ENCODE measurements around the gene AP1G2. TPM values are rescaled to one million over a fixed set of nuclear protein-coding genes. Genes with fewer than 3 reads are reported as not detected.

The AP1G2 gene
- total and polyA plus RNA-seq, 2 of the 13 experiments (the other 11 are each of a cell fraction or from before 2014, with no cell fraction given), result 96.9 to 611 TPM

GRCh38 chr14:23571701-23572523, 4.3 kb upstream of the AP1G2 start (continued):
- TF ChIP-seq ZNF850 (CRISPR knock-in tag; conservative IDR thresholded peaks at IDR 0.05) (no peak), DRAP1 (CRISPR knock-in tag; IDR thresholded peaks at IDR 0.05) (no peak), HNF4A (CRISPR knock-in tag; IDR thresholded peaks at IDR 0.05) (peak; percentile 32), BRD4 (CRISPR knock-in tag; IDR thresholded peaks at IDR 0.05) (no peak), TIGD3 (CRISPR knock-in tag; IDR thresholded peaks at IDR 0.05; ENCODE audit: borderline replicate concordance) (no peak), BRCA1 (CRISPR knock-in tag; IDR thresholded peaks at IDR 0.05) (no peak), ELK4 (CRISPR knock-in tag; IDR thresholded peaks at IDR 0.05; ENCODE audit: borderline replicate concordance) (no peak), ZNF7 (CRISPR knock-in tag; IDR thresholded peaks at IDR 0.05) (no peak), TGIF2 (CRISPR knock-in tag; IDR thresholded peaks at IDR 0.05) (no peak), HNRNPK (IDR thresholded peaks at IDR 0.05; ENCODE audit: low read depth, low read length, poor library complexity, severe bottlenecking) (no peak), ZNF18 (CRISPR knock-in tag; IDR thresholded peaks at IDR 0.05; ENCODE audit: insufficient replicate concordance) (no peak), ZNF160 (CRISPR knock-in tag; IDR thresholded peaks at IDR 0.05) (no peak), ZNF44 (CRISPR knock-in tag; IDR thresholded peaks at IDR 0.05) (no peak), ZNF275 (CRISPR knock-in tag; IDR thresholded peaks at IDR 0.05; ENCODE audit: borderline replicate concordance) (no peak), CTCF (CRISPR knock-in tag; IDR thresholded peaks at IDR 0.05) (0 out of 2 replicates have a peak, but pooled peaks have one; percentile 3), NFKB2 (CRISPR knock-in tag; IDR thresholded peaks at IDR 0.05; ENCODE audit: borderline replicate concordance) (0 out of 2 replicates have a peak, but pooled peaks have one; percentile 59), CEBPB (IDR thresholded peaks at IDR 0.05; ENCODE audit: borderline replicate concordance, low read depth, low read length) (no peak), ZBTB14 (CRISPR knock-in tag; IDR thresholded peaks at IDR 0.05) (no peak), ZNF12 (CRISPR knock-in tag; IDR thresholded peaks at IDR 0.05) (no peak), GABPB1 (CRISPR knock-in tag; IDR thresholded peaks at IDR 0.05) (no peak)
